Upper lobe of left lung (tissue), 4 donors: ENCODE data around the gene TRIM59.

Source experiments
- CTCF ChIP-seq, 6 experiments: fragments of 450-650 bp in 4 of 6; fragments of 200-600 bp in 2 of 6; sonication (generic) in 2 of 6; IDR thresholded peaks; one replicate each; pipeline ENCODE4 v1.5.1; 2016 to 2019; ENCODE audit warnings: antibody characterized with exemption in 6 of 6
- POLR2AphosphoS5 ChIP-seq, 2 donors: sonication (generic); formaldehyde crosslinking; IDR thresholded peaks; one replicate each; pipeline ENCODE4 v1.5.1; 2017; ENCODE audit warnings: antibody characterized with exemption in 2 of 2

GRCh38 chr3:160464321-160464720 is 14.7 kb upstream of the TRIM59 start:
- TF ChIP-seq CTCF (IDR thresholded peaks at IDR 0.05), result no peak
- TF ChIP-seq POLR2AphosphoS5 (IDR thresholded peaks at IDR 0.05), result no peak
